OCI-LY1 (cell line): ENCODE results near the gene KLK12.

ENCODE experiments used
- CTCF ChIP-seq: fragments of 200-600 bp; sonication (generic), shearing (Covaris generic); IDR thresholded peaks from 2 replicates; pipeline ENCODE4 v1.5.1; 2017; ENCODE audit warnings: mild to moderate bottlenecking, antibody characterized with exemption, low read length, moderate library complexity, mixed read lengths
- EZH2 ChIP-seq: fragments of 200-600 bp; sonication (generic), shearing (Covaris generic); IDR thresholded peaks from 2 replicates; pipeline ENCODE4 v1.8.0; 2017; ENCODE audit warnings: borderline replicate concordance, mixed run types, mild to moderate bottlenecking, antibody characterized with exemption, low read length, moderate library complexity, mixed read lengths

GRCh38 chr19:51019544-51019925 is 15.3 kb downstream of the KLK12 start, which contains the start of gene KLK10:
- TF ChIP-seq CTCF (no peak), EZH2 (no peak)
